Fibroblast of skin of scalp (primary cell): ENCODE measurements around the gene PDZD7.
"Not testable (repeated sequence)": the region's sequence is repeated elsewhere in the genome, so short reads cannot be mapped to it uniquely, and the experiment has no call there.

Experiments used
- DNase-seq: peaks from one replicate; pipeline ENCODE4 v3.0.0-alpha.2; 2013

PDZD7 gene

GRCh38 chr10:101038484-101038883 lies 7.6 kb upstream of the PDZD7 start:
- DNase-seq: no peak

DNA sequence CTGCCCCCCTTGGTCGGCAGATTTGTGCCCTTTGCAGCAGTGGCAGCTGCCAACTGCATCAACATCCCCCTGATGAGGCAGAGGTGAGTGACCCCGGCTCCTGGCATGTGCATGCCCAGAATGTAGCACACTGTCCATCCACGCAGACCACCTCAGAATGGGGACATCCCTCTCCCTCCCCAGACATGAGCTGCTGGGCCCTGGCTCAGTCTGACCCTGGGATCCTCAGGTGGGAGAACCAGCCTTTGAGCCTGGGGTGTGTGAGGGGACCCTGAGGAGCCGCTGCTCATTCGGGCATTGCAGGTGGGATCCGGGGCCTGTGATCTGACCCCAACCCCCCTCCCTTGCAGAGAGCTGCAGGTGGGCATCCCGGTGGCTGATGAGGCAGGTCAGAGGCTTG lies 5.8 kb upstream of the PDZD7 start:
- DNase-seq: no peak

GRCh38 chr10:101035916-101036702 lies 5.2 kb upstream of the PDZD7 start:
- DNase-seq: no peak

GRCh38 chr10:101035314-101035713 lies 4.4 kb upstream of the PDZD7 start:
- no peak for DNase-seq

GRCh38 chr10:101034404-101034803 lies 3.5 kb upstream of the PDZD7 start:
- not testable (repeated sequence) for DNase-seq

DNA sequence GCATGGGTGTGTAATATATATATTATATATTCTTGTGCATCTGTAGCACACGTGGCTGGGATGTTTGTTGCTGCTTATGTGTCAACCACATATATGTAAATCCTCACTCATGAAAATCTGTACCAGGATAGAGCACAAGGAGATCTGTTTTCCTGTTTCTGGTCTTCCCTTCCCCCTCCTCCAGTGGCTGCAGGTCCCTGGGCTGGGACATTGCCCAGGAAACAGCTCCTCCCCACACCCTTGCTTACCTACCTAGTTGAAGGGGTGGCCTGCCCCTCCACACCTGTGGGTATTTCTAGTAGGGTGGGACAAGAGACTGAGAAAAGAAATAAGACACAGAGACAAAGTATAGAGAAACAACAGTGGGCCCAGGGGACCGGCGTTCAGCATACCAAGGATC lies 2.3 kb upstream of the PDZD7 start:
- DNase-seq: no peak

- peak; percentile 89 for DNase-seq
Measured at GRCh38 chr10:101032637-101033224, 1.8 kb upstream of the PDZD7 start.

DNA sequence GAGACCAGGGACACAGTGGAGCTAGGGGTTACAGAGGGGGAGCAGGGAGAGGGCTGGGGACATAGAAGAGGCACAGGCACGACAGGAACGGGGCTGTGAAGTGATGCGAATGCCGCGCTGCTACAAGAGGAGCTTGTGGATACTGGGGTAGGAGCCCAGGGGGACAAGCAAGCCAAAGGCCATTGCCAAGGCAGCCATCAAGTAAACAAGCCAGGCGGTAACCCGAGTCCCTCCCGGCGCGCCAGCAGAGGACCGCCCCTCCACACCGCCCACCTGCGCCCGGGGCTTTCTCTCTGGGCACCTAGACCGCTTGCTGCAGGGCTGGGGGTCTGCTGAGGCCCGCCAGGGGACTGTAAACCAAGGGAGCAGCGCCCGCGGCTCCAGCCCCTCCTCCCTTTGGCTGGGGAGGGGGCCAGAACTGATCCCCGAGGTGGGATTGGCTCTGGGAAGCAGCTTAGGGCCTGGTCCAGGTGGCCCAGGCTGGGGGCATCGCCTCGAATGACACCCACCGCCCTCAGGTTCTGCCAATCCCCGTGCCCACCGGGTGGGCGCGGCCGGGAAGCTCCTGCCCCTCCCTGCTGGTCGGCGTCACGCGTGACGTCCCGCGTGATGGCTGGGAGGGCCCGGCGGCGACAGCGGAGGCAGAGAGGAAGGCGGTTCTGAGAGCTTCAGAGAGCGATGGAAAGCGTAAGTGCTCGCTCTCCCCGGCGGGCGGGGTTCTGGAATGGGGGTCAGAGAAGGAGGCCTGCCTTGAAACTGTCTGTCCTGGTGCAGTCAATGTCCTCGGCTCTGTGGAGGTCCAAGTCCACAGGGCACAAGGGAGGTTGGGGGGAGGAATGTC lies 1.1 kb upstream of the PDZD7 start:
- DNase-seq: peak; percentile 70

GRCh38 chr10:101030496-101031127 lies 317 bp downstream of the PDZD7 start:
- DNase-seq: no peak

DNA sequence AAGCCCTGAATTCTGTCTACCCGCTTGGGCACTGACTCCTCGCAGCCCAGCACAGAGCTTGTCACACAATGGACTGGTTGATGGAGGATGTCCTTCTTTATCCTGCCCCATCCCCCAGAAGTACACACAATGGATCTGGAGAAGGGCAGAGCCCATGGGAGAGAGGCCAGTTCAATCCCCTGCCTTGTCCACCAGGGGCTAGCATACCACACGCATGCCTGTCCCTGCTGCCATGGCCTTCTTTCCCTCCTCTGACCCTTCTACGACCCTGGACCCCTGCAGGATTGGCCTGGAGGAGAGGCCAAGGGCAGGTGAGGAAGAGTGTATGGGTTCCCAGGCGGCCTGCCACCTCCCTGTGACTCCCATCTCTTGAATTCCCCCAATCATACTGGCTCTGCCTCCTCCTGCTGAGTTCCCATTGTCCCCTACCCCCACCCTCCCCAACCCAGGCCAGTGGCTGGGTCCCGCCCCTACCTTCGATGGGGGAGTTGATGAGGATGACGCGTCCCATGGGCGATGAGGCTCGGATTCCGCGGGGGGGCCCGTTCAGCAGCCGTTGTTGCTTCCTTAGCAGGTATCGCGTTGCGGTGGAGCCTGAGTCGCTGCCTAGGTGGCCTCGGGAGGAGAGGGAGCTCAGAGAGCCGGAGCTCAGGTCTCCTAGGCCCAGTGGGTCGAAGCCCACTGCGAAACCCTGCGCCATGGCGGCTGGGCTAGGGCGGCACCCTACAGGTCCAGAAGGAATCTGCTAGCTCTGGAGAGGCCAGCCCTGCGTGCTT lies 1.2 kb downstream of the PDZD7 start:
- no peak for DNase-seq

GRCh38 chr10:101028446-101029337 lies 2.2 kb downstream of the PDZD7 start:
- no peak for DNase-seq

DNA sequence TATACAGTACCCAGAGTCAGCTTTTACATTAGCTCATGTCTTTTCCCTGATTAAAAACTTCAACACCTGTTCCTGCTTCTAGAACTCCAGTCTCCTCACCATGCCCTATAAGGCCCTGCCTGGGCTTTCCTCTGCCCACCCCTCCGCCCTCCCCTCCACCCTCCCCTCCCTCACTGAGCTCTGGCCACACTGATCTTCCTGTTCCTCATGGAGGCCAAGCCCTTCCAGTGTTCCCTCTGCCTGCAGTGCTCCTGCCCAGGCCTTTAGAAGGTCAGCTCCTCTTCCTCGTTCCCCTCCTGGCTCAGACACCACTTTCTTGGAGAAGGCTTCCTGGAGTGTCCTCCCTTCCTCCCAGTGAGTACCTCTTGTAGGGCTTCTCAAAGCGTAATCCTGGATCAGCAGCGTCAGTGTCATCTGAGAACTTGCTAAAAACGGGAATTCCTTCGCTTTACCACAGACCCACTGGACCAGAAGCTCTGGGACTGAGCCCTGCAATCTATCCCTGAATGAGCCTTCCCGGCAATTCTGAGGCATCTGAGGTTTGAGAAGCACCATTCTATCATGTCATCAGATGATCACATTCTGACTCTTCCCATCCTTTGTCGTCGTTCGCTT lies 3.7 kb downstream of the PDZD7 start:
- DNase-seq: no peak

GRCh38 chr10:101022967-101023705 lies 7.8 kb downstream of the PDZD7 start:
- no peak for DNase-seq

- no peak for DNase-seq
Measured at GRCh38 chr10:101021692-101022251, 9.2 kb downstream of the PDZD7 start.

- no peak for DNase-seq
Measured at GRCh38 chr10:101021239-101021638, 9.7 kb downstream of the PDZD7 start.

- DNase-seq: no peak
Measured at GRCh38 chr10:101020427-101021075, 10.4 kb downstream of the PDZD7 start.

- no peak for DNase-seq
Measured at GRCh38 chr10:101019440-101019703, 11.6 kb downstream of the PDZD7 start.

DNA sequence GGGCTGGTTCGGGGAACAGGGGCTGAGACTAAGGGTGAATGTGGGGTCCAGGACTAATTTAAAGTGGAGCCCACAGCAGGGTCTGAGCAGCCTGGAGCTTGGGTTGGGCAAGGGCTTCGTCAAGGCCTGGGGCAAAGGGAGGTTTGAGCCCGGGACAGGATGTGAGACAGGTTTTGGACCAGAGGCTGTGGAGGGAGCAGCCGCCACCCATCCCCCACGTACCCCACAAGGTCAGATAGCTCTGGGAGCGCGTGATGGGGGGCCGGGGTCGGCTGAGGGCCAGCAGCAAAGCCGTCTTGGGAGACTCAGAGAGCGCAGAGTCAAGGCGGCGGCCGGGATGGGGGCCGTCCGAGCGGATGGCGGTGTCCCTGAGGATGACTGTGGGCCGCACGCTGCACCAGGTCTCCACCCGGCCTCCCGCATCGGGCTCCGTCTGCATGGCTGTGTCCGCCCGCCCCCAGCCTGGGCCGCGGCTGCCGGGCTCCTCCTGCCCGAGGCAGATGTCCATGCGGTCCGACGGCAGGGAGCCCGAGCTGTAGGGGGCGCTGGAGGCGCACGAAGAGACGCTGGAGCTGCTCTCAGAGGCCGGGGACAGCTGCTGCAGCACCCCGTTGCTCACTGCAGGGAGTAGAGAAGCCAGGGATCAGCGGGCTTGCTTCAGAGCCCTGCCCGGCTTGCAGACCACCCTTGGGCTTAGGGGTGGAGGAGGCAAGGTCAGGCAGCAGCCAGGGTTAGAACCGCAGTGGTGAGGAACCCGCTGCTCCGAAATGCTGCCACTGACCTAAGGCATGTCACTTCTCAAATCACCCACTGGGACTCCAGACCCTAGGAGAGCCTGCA lies 12.1 kb downstream of the PDZD7 start:
- peak; percentile 80 for DNase-seq
